ENCODE data around the gene MARCHF10.

DNA sequence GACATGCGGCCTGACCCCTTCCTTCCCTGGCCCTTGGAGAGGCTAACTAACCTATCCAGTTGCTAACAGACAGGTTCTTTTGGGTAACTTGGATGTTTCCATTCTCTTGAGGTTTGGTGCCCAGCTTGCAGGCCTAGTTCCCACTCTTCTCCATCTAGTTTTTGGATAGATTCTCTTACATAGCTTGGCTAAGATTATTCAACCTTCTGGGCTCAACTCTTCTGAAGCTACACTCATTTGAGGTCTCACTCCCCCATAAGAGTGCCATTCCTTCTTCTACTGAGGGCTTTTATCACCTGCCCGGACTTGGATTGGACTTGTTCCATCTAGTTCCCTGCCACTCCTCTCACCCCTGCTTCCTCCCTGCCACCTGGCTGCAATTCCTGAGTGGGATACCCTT, 44.1 kb upstream of the MARCHF10 start:
- TF ChIP-seq POLR2A (IDR thresholded peaks at IDR 0.05; ENCODE audit: low read length) (no peak), GATA1 (IDR thresholded peaks at IDR 0.05; ENCODE audit: low read depth, low read length) (no peak)
